ENCODE results near the gene FSTL4.

The FSTL4 gene

GRCh38 chr5:133359861-133360260 lies 252.5 kb downstream of the FSTL4 start:
- no peaks in the 10 kb centered on the region for H3K79me2 ChIP-seq (ENCODE audit: insufficient read depth, low read length)
- no peak overlapping the region for H3K27ac ChIP-seq (ENCODE audit: low read length)
- H3K4me2 ChIP-seq (ENCODE audit: insufficient read depth, low read length): no peak overlapping the region
- no peaks in the 10 kb centered on the region for H4K20me1 ChIP-seq (ENCODE audit: insufficient read depth, low read length)
- no peaks in the 10 kb centered on the region for H3K36me3 ChIP-seq (ENCODE audit: insufficient read depth, low read length)
- no peak for ATAC-seq (ENCODE audit: insufficient read depth, low read depth)
- DNase-seq: no peak
- no peaks in the 10 kb centered on the region for H3K4me1 ChIP-seq (ENCODE audit: insufficient read depth, low read length)
- H3K27me3 ChIP-seq (ENCODE audit: insufficient read depth, low read length, poor library complexity): peaks cover 3% of the 10 kb centered on the region
- no peak overlapping the region for H3K9ac ChIP-seq (ENCODE audit: low read depth, low read length)
- no peaks in the 10 kb centered on the region for H3K9me3 ChIP-seq (ENCODE audit: insufficient read depth, low read length, severe bottlenecking)
- TF ChIP-seq CTCF (IDR thresholded peaks at IDR 0.05; ENCODE audit: borderline replicate concordance, extremely low read depth, low read length, poor library complexity, severe bottlenecking) (no peak), EZH2 (IDR thresholded peaks at IDR 0.05; ENCODE audit: borderline replicate concordance, low read depth, low read length, severe bottlenecking) (no peak)
- H2AFZ ChIP-seq (ENCODE audit: low read depth, low read length): no peak overlapping the region
- H3K4me3 ChIP-seq (ENCODE audit: low read depth in 1 of 2, low read length in 2 of 2): no peak overlapping the region

GRCh38 chr5:133358271-133358670 lies 254.1 kb downstream of the FSTL4 start:
- H3K4me2 ChIP-seq (ENCODE audit: insufficient read depth, low read length): no peak overlapping the region
- DNase-seq: no peak
- no peak overlapping the region for H2AFZ ChIP-seq (ENCODE audit: low read depth, low read length)
- no peaks in the 10 kb centered on the region for H3K79me2 ChIP-seq (ENCODE audit: insufficient read depth, low read length)
- ATAC-seq (ENCODE audit: insufficient read depth, low read depth): no peak
- no peaks in the 10 kb centered on the region for H4K20me1 ChIP-seq (ENCODE audit: insufficient read depth, low read length)
- H3K27me3 ChIP-seq (ENCODE audit: insufficient read depth, low read length, poor library complexity): peaks cover 3% of the 10 kb centered on the region
- H3K4me1 ChIP-seq (ENCODE audit: insufficient read depth, low read length): no peaks in the 10 kb centered on the region
- no peak overlapping the region for H3K27ac ChIP-seq (ENCODE audit: low read length)
- H3K9me3 ChIP-seq (ENCODE audit: insufficient read depth, low read length, severe bottlenecking): no peaks in the 10 kb centered on the region
- no peak overlapping the region for H3K9ac ChIP-seq (ENCODE audit: low read depth, low read length)
- H3K36me3 ChIP-seq (ENCODE audit: insufficient read depth, low read length): no peaks in the 10 kb centered on the region
- no peak overlapping the region for H3K4me3 ChIP-seq (ENCODE audit: low read depth in 1 of 2, low read length in 2 of 2)
- TF ChIP-seq CTCF (IDR thresholded peaks at IDR 0.05; ENCODE audit: borderline replicate concordance, extremely low read depth, low read length, poor library complexity, severe bottlenecking) (no peak), EZH2 (IDR thresholded peaks at IDR 0.05; ENCODE audit: borderline replicate concordance, low read depth, low read length, severe bottlenecking) (no peak)

- TF ChIP-seq EZH2 (IDR thresholded peaks at IDR 0.05; ENCODE audit: borderline replicate concordance, low read depth, low read length, severe bottlenecking) (no peak), CTCF (IDR thresholded peaks at IDR 0.05; ENCODE audit: borderline replicate concordance, extremely low read depth, low read length, poor library complexity, severe bottlenecking) (no peak)
- peaks cover 3% of the 10 kb centered on the region for H3K27me3 ChIP-seq (ENCODE audit: insufficient read depth, low read length, poor library complexity)
Observed at GRCh38 chr5:133357758-133358157, 254.6 kb downstream of the FSTL4 start.

GRCh38 chr5:133356984-133357421 lies 255.3 kb downstream of the FSTL4 start:
- Histone ChIP-seq H3K36me3 (ENCODE audit: insufficient read depth, low read length) (no peaks in the 10 kb centered on the region), H3K4me1 (ENCODE audit: insufficient read depth, low read length) (no peaks in the 10 kb centered on the region), H2AFZ (ENCODE audit: low read depth, low read length) (no peak overlapping the region), H3K27me3 (ENCODE audit: insufficient read depth, low read length, poor library complexity) (peaks cover 3% of the 10 kb centered on the region), H3K9ac (ENCODE audit: low read depth, low read length) (no peak overlapping the region), H3K9me3 (ENCODE audit: insufficient read depth, low read length, severe bottlenecking) (no peaks in the 10 kb centered on the region), H3K79me2 (ENCODE audit: insufficient read depth, low read length) (no peaks in the 10 kb centered on the region), H4K20me1 (ENCODE audit: insufficient read depth, low read length) (no peaks in the 10 kb centered on the region), H3K4me2 (ENCODE audit: insufficient read depth, low read length) (no peak overlapping the region), H3K4me3 (ENCODE audit: low read depth in 1 of 2, low read length in 2 of 2) (no peak overlapping the region), H3K27ac (ENCODE audit: low read length) (no peak overlapping the region)
- DNase-seq (no peak), ATAC-seq (ENCODE audit: insufficient read depth, low read depth) (no peak)
- TF ChIP-seq CTCF (IDR thresholded peaks at IDR 0.05; ENCODE audit: borderline replicate concordance, extremely low read depth, low read length, poor library complexity, severe bottlenecking) (no peak), EZH2 (IDR thresholded peaks at IDR 0.05; ENCODE audit: borderline replicate concordance, low read depth, low read length, severe bottlenecking) (no peak)

More at GRCh38 chr5:133357758-133358157, 254.6 kb downstream of the FSTL4 start:
- DNase-seq: no peak
- H3K79me2 ChIP-seq (ENCODE audit: insufficient read depth, low read length): no peaks in the 10 kb centered on the region
- H3K4me2 ChIP-seq (ENCODE audit: insufficient read depth, low read length): no peak overlapping the region
- H3K36me3 ChIP-seq (ENCODE audit: insufficient read depth, low read length): no peaks in the 10 kb centered on the region
- H3K4me1 ChIP-seq (ENCODE audit: insufficient read depth, low read length): no peaks in the 10 kb centered on the region
- no peak overlapping the region for H3K27ac ChIP-seq (ENCODE audit: low read length)
- H3K9me3 ChIP-seq (ENCODE audit: insufficient read depth, low read length, severe bottlenecking): no peaks in the 10 kb centered on the region
- ATAC-seq (ENCODE audit: insufficient read depth, low read depth): no peak
- H3K9ac ChIP-seq (ENCODE audit: low read depth, low read length): no peak overlapping the region
- no peak overlapping the region for H3K4me3 ChIP-seq (ENCODE audit: low read depth in 1 of 2, low read length in 2 of 2)
- H4K20me1 ChIP-seq (ENCODE audit: insufficient read depth, low read length): no peaks in the 10 kb centered on the region
- no peak overlapping the region for H2AFZ ChIP-seq (ENCODE audit: low read depth, low read length)
